SK-N-SH treated with all-trans-retinoic acid at 6 μM for 48 hours (cell line): ENCODE results near the gene AQP5.

Source experiments
- ATAC-seq: fragments of 200-7000 bp; cut with Tn5 transposase; 3 replicates; pipeline ENCODE4 v1.9.1; 2020; ENCODE audit warnings: mild to moderate bottlenecking, moderate library complexity
- ARNTL ChIP-seq: fragments of 450-650 bp; formaldehyde crosslinking; IDR thresholded peaks from 2 replicates; pipeline ENCODE4 v1.5.0; 2020; ENCODE audit warnings: low read depth, mild to moderate bottlenecking, moderate library complexity, borderline replicate concordance
- BACH2 ChIP-seq: fragments of 250-450 bp; sonication (Bioruptor Pico); IDR thresholded peaks from 2 replicates; pipeline ENCODE4 v1.9.0; 2021; ENCODE audit warnings: mild to moderate bottlenecking, borderline replicate concordance
- CREB5 ChIP-seq: fragments of 250-450 bp; sonication (Bioruptor Pico); IDR thresholded peaks from 2 replicates; pipeline ENCODE4 v1.5.1; 2020; ENCODE audit warnings: low read depth, mild to moderate bottlenecking, moderate library complexity
- CSRNP3 ChIP-seq: fragments of 250-450 bp; sonication (Bioruptor Pico); IDR thresholded peaks from 2 replicates; pipeline ENCODE4 v1.5.1; 2021; ENCODE audit warnings: mild to moderate bottlenecking, moderate library complexity
- ESRRG ChIP-seq: fragments of 250-450 bp; sonication (Bioruptor Pico); IDR thresholded peaks from 2 replicates; pipeline ENCODE4 v1.6.1; 2021; ENCODE audit warnings: mild to moderate bottlenecking
- GLIS3 ChIP-seq: fragments of 250-450 bp; sonication (Bioruptor Pico); IDR thresholded peaks from 2 replicates; pipeline ENCODE4 v1.5.0; 2020; ENCODE audit warnings: mild to moderate bottlenecking, moderate library complexity
- ISL1 ChIP-seq: fragments of 250-450 bp; sonication (Bioruptor Pico); IDR thresholded peaks from 2 replicates; pipeline ENCODE4 v2.1.2; 2022; ENCODE audit warnings: mild to moderate bottlenecking, moderate library complexity
- OSR1 ChIP-seq: fragments of 250-450 bp; sonication (Bioruptor Pico); IDR thresholded peaks from 2 replicates; pipeline ENCODE4 v1.8.0; 2022; ENCODE audit warnings: moderate library complexity, mild to moderate bottlenecking, inconsistent platforms
- PATZ1 ChIP-seq: fragments of 250-450 bp; sonication (Bioruptor Pico); IDR thresholded peaks from 2 replicates; pipeline ENCODE4 v1.8.0; 2020; ENCODE audit warnings: mild to moderate bottlenecking, moderate library complexity, borderline replicate concordance
- POU6F1 ChIP-seq: fragments of 250-450 bp; sonication (Bioruptor Pico); IDR thresholded peaks from 2 replicates; pipeline ENCODE4 v1.8.0; 2021; ENCODE audit warnings: low read depth, mild to moderate bottlenecking, moderate library complexity, borderline replicate concordance
- RARB ChIP-seq: fragments of 250-450 bp; sonication (Bioruptor Pico); IDR thresholded peaks from 2 replicates; pipeline ENCODE4 v1.8.0; 2021; ENCODE audit warnings: mild to moderate bottlenecking, moderate library complexity
- SNAI2 ChIP-seq: fragments of 250-450 bp; sonication (Bioruptor Pico); IDR thresholded peaks from 2 replicates; pipeline ENCODE4 v1.5.0; 2020; ENCODE audit warnings: mild to moderate bottlenecking, moderate library complexity
- TCF4 ChIP-seq: fragments of 250-450 bp; sonication (Bioruptor Pico); IDR thresholded peaks from 2 replicates; pipeline ENCODE4 v1.8.0; 2021; ENCODE audit warnings: mild to moderate bottlenecking, moderate library complexity, borderline replicate concordance
- ZC3H10 ChIP-seq: fragments of 250-450 bp; sonication (Bioruptor Pico); IDR thresholded peaks from 2 replicates; pipeline ENCODE4 v1.5.1; 2021; ENCODE audit warnings: mild to moderate bottlenecking, moderate library complexity
- ZFP3 ChIP-seq: fragments of 250-450 bp; sonication (Bioruptor Pico); IDR thresholded peaks from 2 replicates; pipeline ENCODE4 v1.5.0; 2020; ENCODE audit warnings: mild to moderate bottlenecking, moderate library complexity
- ZFP30 ChIP-seq: fragments of 450-650 bp; formaldehyde crosslinking; IDR thresholded peaks from 2 replicates; pipeline ENCODE4 v1.5.0; 2022; ENCODE audit warnings: mild to moderate bottlenecking, moderate library complexity
- ZNF565 ChIP-seq: fragments of 450-650 bp; formaldehyde crosslinking; conservative IDR thresholded peaks from 2 replicates; pipeline ENCODE4 v1.5.0; 2020; ENCODE audit warnings: low read depth, mild to moderate bottlenecking, moderate library complexity
- ZNF8 ChIP-seq: fragments of 450-650 bp; formaldehyde crosslinking; IDR thresholded peaks from 2 replicates; pipeline ENCODE4 v1.5.0; 2020; ENCODE audit warnings: mild to moderate bottlenecking, moderate library complexity

Gene AQP5

GRCh38 chr12:49942921-49943624 lies 18.6 kb upstream of the AQP5 start:
- ATAC-seq, result no peak
- TF ChIP-seq CREB5 (no peak), ZC3H10 (CRISPR knock-in tag) (no peak), GLIS3 (no peak), ZNF8 (CRISPR knock-in tag) (no peak), POU6F1 (CRISPR knock-in tag) (no peak), BACH2 (CRISPR knock-in tag) (no peak)

- no peak for ATAC-seq
- TF ChIP-seq TCF4 (no peak), ESRRG (CRISPR knock-in tag) (no peak), PATZ1 (CRISPR knock-in tag) (no peak), CSRNP3 (CRISPR knock-in tag) (no peak), OSR1 (CRISPR knock-in tag) (no peak), ZFP3 (no peak), GLIS3 (no peak), ARNTL (no peak)
These were observed 18.1 kb upstream of the AQP5 start for GRCh38 chr12:49943625-49943960.

GRCh38 chr12:49944046-49944445 lies 17.6 kb upstream of the AQP5 start:
- ATAC-seq, result no peak
- no peak for TF ChIP-seq POU6F1 (CRISPR knock-in tag)
- TF ChIP-seq ZC3H10 (CRISPR knock-in tag), result no peak
- TF ChIP-seq SNAI2, result no peak
- no peak for TF ChIP-seq CREB5
- no peak for TF ChIP-seq ZNF8 (CRISPR knock-in tag)
- no peak for TF ChIP-seq ARNTL
- TF ChIP-seq CSRNP3 (CRISPR knock-in tag), result no peak
- no peak for TF ChIP-seq ISL1 (CRISPR knock-in tag)
- TF ChIP-seq TCF4, result no peak
- no peak for TF ChIP-seq RARB (CRISPR knock-in tag)
- TF ChIP-seq OSR1 (CRISPR knock-in tag), result no peak
- no peak for TF ChIP-seq GLIS3

- no peak for ATAC-seq
- TF ChIP-seq ZC3H10 (CRISPR knock-in tag) (no peak), GLIS3 (no peak), CREB5 (no peak), ZFP30 (CRISPR knock-in tag) (no peak), ZNF565 (no peak)
These were observed 17.0 kb upstream of the AQP5 start for GRCh38 chr12:49944718-49945117.
